WTC11 (cell line): Measurements from ENCODE around the gene AADAC. TPM values are rescaled to one million over a fixed set of nuclear protein-coding genes. Genes with fewer than 3 reads are reported as not detected.

ENCODE experiments used
- ATAC-seq: fragments of 200-7000 bp; cut with Tn5 transposase; 2 replicates; pipeline ENCODE4 v1.10.0; 2021; ENCODE audit warnings: mild to moderate bottlenecking, moderate library complexity
- CTCF ChIA-PET: fragments of 300-600 bp; sonication (Branson Sonifier 250); formaldehyde crosslinking; loops from one replicate; lab custom pipeline; 2021; ENCODE audit warnings: antibody characterized with exemption; lab: Charles Lee
- POLR2A ChIA-PET: fragments of 350-600 bp; sonication (Branson Sonifier 250); formaldehyde crosslinking; loops from one replicate; lab custom pipeline; 2021; ENCODE audit warnings: antibody characterized with exemption; lab: Charles Lee
- DNase-seq: peaks from one replicate; pipeline ENCODE4 v3.0.0; 2021; ENCODE audit warnings: low spot score
- H3K27ac Mint-ChIP-seq: 2 replicates; pipeline ENCODE4 v1.8.0; 2021; ENCODE audit warnings: mixed read lengths
- H3K27me3 Mint-ChIP-seq: 2 replicates; pipeline ENCODE4 v1.8.0; 2021; ENCODE audit warnings: low read depth, mild to moderate bottlenecking, moderate library complexity, mixed read lengths
- H3K36me3 Mint-ChIP-seq: 2 replicates; pipeline ENCODE4 v1.8.0; 2021; ENCODE audit warnings: mixed read lengths
- H3K4me1 Mint-ChIP-seq: 2 replicates; pipeline ENCODE4 v1.8.0; 2022; ENCODE audit warnings: mixed read lengths
- H3K4me3 Mint-ChIP-seq: 2 replicates; pipeline ENCODE4 v1.8.0; 2021; ENCODE audit warnings: mild to moderate bottlenecking, moderate library complexity, mixed read lengths
- H3K9me3 Mint-ChIP-seq: 2 replicates; pipeline ENCODE4 v1.8.0; 2021; ENCODE audit warnings: mixed read lengths
- AR ChIP-seq: fragments of 250-450 bp; sonication (Bioruptor Pico); IDR thresholded peaks from 2 replicates; pipeline ENCODE4 v1.9.0; 2021; ENCODE audit warnings: mild to moderate bottlenecking
- CTCF ChIP-seq: fragments of 200-600 bp; IDR thresholded peaks from 2 replicates; pipeline ENCODE4 v1.8.0; 2022; ENCODE audit warnings: antibody characterized with exemption
- E2F4 ChIP-seq: sonication (generic); formaldehyde crosslinking; IDR thresholded peaks from 2 replicates; pipeline ENCODE4 v1.8.1; 2022; ENCODE audit warnings: low read depth, mild to moderate bottlenecking, moderate library complexity, missing genetic modification reagents, borderline replicate concordance
- FOXJ3 ChIP-seq: sonication (generic); formaldehyde crosslinking; IDR thresholded peaks from 2 replicates; pipeline ENCODE4 v1.9.0; 2021; ENCODE audit warnings: missing genetic modification reagents, mild to moderate bottlenecking, borderline replicate concordance
- GRHL2 ChIP-seq: fragments of 250-450 bp; sonication (Bioruptor Pico); IDR thresholded peaks from 2 replicates; pipeline ENCODE4 v1.8.0; 2022; ENCODE audit warnings: mild to moderate bottlenecking, moderate library complexity; ENCODE audit not compliant: insufficient replicate concordance, severe bottlenecking
- IRF1 ChIP-seq: sonication (generic); formaldehyde crosslinking; IDR thresholded peaks from 2 replicates; pipeline ENCODE4 v1.8.0; 2023; ENCODE audit warnings: missing genetic modification reagents
- ZNF232 ChIP-seq: sonication (generic); formaldehyde crosslinking; IDR thresholded peaks from 2 replicates; pipeline ENCODE4 v1.8.0; 2022; ENCODE audit warnings: mild to moderate bottlenecking, missing genetic modification reagents
- ZNF423 ChIP-seq: fragments of 250-450 bp; sonication (Bioruptor Pico); IDR thresholded peaks from 2 replicates; pipeline ENCODE4 v2.1.2; 2022; ENCODE audit warnings: mild to moderate bottlenecking, moderate library complexity
- ZNF532 ChIP-seq: fragments of 250-450 bp; sonication (Bioruptor Pico); IDR thresholded peaks from 2 replicates; pipeline ENCODE4 v1.9.0; 2021; ENCODE audit warnings: mild to moderate bottlenecking, borderline replicate concordance
- total RNA-seq: library from RNA; stranded (reverse); gene quantifications from 3 replicates; pipeline ENCODE4 v1.2.3, GENCODE V29; 2021
- TF ChIP-seq, protein P1 (sequence below): fragments of 250-450 bp; sonication (Bioruptor Pico); IDR thresholded peaks from 2 replicates; pipeline ENCODE4 v2.1.2; 2022; ENCODE audit warnings: mild to moderate bottlenecking, moderate library complexity
- TF ChIP-seq, protein P2 (sequence below): sonication (generic); formaldehyde crosslinking; IDR thresholded peaks from 2 replicates; pipeline ENCODE4 v1.8.1; 2022; ENCODE audit warnings: missing genetic modification reagents, borderline replicate concordance
- TF ChIP-seq, protein P3 (sequence below): fragments of 250-450 bp; sonication (Bioruptor Pico); conservative IDR thresholded peaks from 2 replicates; pipeline ENCODE4 v1.9.0; 2021; ENCODE audit warnings: mild to moderate bottlenecking
- TF ChIP-seq, protein P4 (sequence below): sonication (generic); formaldehyde crosslinking; IDR thresholded peaks from 2 replicates; pipeline ENCODE4 v1.8.0; 2022; ENCODE audit warnings: mild to moderate bottlenecking, missing genetic modification reagents

Gene AADAC
- total RNA-seq, 1 experiment from 2014 or later = 0.11 TPM

- Mint-ChIP-seq H3K4me1 (no peaks in the 10 kb centered on the region), H3K36me3 (no peaks in the 10 kb centered on the region), H3K4me3 (no peak overlapping the region)
- TF ChIP-seq IRF1 (CRISPR knock-in tag) = no peak
- TF ChIP-seq AR (CRISPR knock-in tag) = no peak
- TF ChIP-seq, protein P1, sequence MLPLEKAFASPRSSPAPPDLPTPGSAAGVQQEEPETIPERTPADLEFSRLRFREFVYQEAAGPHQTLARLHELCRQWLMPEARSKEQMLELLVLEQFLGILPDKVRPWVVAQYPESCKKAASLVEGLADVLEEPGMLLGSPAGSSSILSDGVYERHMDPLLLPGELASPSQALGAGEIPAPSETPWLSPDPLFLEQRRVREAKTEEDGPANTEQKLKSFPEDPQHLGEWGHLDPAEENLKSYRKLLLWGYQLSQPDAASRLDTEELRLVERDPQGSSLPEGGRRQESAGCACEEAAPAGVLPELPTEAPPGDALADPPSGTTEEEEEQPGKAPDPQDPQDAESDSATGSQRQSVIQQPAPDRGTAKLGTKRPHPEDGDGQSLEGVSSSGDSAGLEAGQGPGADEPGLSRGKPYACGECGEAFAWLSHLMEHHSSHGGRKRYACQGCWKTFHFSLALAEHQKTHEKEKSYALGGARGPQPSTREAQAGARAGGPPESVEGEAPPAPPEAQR (CRISPR knock-in tag) = no peak
- TF ChIP-seq E2F4 (CRISPR knock-in tag) = no peak
- TF ChIP-seq CTCF = no peak
- TF ChIP-seq FOXJ3 = no peak
- TF ChIP-seq, all 79 proteins: peak for 0
- no peak for DNase-seq
- Mint-ChIP-seq H3K27me3 (no peaks in the 10 kb centered on the region), H3K9me3 (peaks cover 6% of the 10 kb centered on the region; the same call in 1 of the 2 replicates), H3K27ac (no peak overlapping the region)
- ChIA-PET CTCF (no interaction called here), POLR2A (no interaction called here)
- no peak for ATAC-seq
Observed at GRCh38 chr3:151856641-151857040, 42.7 kb downstream of the AADAC start.

GRCh38 chr3:151859233-151859673 lies 45.3 kb downstream of the AADAC start:
- ChIA-PET CTCF (no interaction called here), POLR2A (no interaction called here)
- H3K4me1 Mint-ChIP-seq = no peaks in the 10 kb centered on the region
- DNase-seq (no peak), ATAC-seq (no peak)
- H3K27me3 Mint-ChIP-seq = no peaks in the 10 kb centered on the region
- no peak overlapping the region for H3K4me3 Mint-ChIP-seq
- no peaks in the 10 kb centered on the region for H3K36me3 Mint-ChIP-seq
- no peaks in the 10 kb centered on the region for H3K9me3 Mint-ChIP-seq
- no peak overlapping the region for H3K27ac Mint-ChIP-seq
- TF ChIP-seq, protein P2, sequence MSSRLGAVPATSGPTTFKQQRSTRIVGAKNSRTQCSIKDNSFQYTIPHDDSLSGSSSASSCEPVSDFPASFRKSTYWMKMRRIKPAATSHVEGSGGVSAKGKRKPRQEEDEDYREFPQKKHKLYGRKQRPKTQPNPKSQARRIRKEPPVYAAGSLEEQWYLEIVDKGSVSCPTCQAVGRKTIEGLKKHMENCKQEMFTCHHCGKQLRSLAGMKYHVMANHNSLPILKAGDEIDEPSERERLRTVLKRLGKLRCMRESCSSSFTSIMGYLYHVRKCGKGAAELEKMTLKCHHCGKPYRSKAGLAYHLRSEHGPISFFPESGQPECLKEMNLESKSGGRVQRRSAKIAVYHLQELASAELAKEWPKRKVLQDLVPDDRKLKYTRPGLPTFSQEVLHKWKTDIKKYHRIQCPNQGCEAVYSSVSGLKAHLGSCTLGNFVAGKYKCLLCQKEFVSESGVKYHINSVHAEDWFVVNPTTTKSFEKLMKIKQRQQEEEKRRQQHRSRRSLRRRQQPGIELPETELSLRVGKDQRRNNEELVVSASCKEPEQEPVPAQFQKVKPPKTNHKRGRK (CRISPR knock-in tag) = no peak
- no peak for TF ChIP-seq GRHL2 (CRISPR knock-in tag)
- TF ChIP-seq, protein P3, sequence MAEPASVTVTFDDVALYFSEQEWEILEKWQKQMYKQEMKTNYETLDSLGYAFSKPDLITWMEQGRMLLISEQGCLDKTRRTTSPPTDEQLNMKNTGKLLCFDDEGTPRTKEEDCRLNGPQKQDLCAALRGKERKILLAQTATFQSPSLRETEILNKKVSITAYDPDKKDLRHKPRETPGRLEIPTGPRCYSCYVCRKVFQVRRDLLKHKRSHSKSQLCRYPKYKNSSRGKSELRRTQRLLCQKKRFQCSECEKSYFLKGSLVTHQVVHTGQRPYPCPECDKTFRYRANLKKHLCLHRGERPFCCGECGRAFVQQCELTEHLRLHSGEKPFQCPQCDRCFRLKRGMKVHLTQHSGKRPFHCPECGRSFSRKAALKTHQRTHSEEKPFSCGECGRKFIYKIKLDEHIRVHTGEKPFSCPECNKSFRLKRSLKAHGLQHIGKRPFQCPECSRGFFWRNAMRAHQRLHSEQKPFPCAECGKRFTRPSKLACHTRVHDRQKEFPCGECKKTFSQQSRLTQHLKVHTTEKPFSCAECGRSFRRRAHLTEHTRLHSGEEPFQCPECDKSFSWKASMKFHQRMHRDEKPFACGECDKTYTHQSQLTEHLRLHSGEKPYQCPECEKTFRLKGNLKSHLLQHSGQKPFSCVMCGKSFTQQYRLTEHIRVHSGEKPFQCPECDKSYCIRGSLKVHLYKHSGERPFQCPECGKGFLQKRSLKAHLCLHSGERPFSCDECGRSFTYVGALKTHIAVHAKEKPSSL (CRISPR knock-in tag) = no peak
- TF ChIP-seq, protein P4, sequence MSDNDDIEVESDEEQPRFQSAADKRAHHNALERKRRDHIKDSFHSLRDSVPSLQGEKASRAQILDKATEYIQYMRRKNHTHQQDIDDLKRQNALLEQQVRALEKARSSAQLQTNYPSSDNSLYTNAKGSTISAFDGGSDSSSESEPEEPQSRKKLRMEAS = no peak
- TF ChIP-seq ZNF423 (CRISPR knock-in tag) = no peak
- TF ChIP-seq ZNF232 (CRISPR knock-in tag) = no peak
- TF ChIP-seq AR (CRISPR knock-in tag) = no peak
- TF ChIP-seq ZNF532 (CRISPR knock-in tag) = no peak
